ENCODE data around the gene MFAP1.
"Not testable (repeated sequence)": the region's sequence is repeated elsewhere in the genome, so short reads cannot be mapped to it uniquely, and the experiment has no call there.

MFAP1 gene

GRCh38 chr15:43824302-43825246 is at the start of gene MFAP1:
TSS of gene MFAP1 (minus strand) at chr15:43824690. CDS start at chr15:43824569, 121 bp downstream.
- peak; percentile 99 for DNase-seq (ENCODE audit: low spot score)

GRCh38 chr15:43873651-43874050 is 49.2 kb upstream of the MFAP1 start:
- no peak for DNase-seq (ENCODE audit: low spot score)

- DNase-seq (ENCODE audit: low spot score): peak; percentile 88
Measured at GRCh38 chr15:43872416-43873020, 48.0 kb upstream of the MFAP1 start.

GRCh38 chr15:43871835-43872234 is 47.3 kb upstream of the MFAP1 start:
- DNase-seq (ENCODE audit: low spot score): no peak

- no peak for DNase-seq (ENCODE audit: low spot score)
Measured at GRCh38 chr15:43868406-43868805, 43.9 kb upstream of the MFAP1 start.

GRCh38 chr15:43867096-43867495 is 42.6 kb upstream of the MFAP1 start:
- DNase-seq (ENCODE audit: low spot score): no peak

GRCh38 chr15:43866636-43867035 is 42.1 kb upstream of the MFAP1 start:
- DNase-seq (ENCODE audit: low spot score): not testable (repeated sequence)

- no peak for DNase-seq (ENCODE audit: low spot score)
Measured at GRCh38 chr15:43859546-43859945, 35.1 kb upstream of the MFAP1 start.

- peak; percentile 15 for DNase-seq (ENCODE audit: low spot score)
Measured at GRCh38 chr15:43854801-43855200, 30.3 kb upstream of the MFAP1 start.

GRCh38 chr15:43852607-43853006 is 28.1 kb upstream of the MFAP1 start:
- DNase-seq (ENCODE audit: low spot score): no peak

- no peak for DNase-seq (ENCODE audit: low spot score)
Measured at GRCh38 chr15:43851251-43851650, 26.8 kb upstream of the MFAP1 start.

- no peak for DNase-seq (ENCODE audit: low spot score)
Measured at GRCh38 chr15:43845421-43845820, 20.9 kb upstream of the MFAP1 start.

- DNase-seq (ENCODE audit: low spot score): not testable (repeated sequence)
Measured at GRCh38 chr15:43832485-43832884, 8.0 kb upstream of the MFAP1 start.

GRCh38 chr15:43831519-43832052 is 7.1 kb upstream of the MFAP1 start:
- not testable (repeated sequence) for DNase-seq (ENCODE audit: low spot score)

GRCh38 chr15:43830691-43831275 is 6.3 kb upstream of the MFAP1 start:
- not testable (repeated sequence) for DNase-seq (ENCODE audit: low spot score)

GRCh38 chr15:43829951-43830540 is 5.6 kb upstream of the MFAP1 start:
- DNase-seq (ENCODE audit: low spot score): not testable (repeated sequence)

- peak; percentile 18 for DNase-seq (ENCODE audit: low spot score)
Measured at GRCh38 chr15:43828061-43828657, 3.7 kb upstream of the MFAP1 start.

GRCh38 chr15:43826508-43827341 is 2.2 kb upstream of the MFAP1 start, which contains the start of gene WDR76:
TSS of gene WDR76 (plus strand) at chr15:43827002. CDS start at chr15:43827033, 31 bp downstream.
- peak; percentile 87 for DNase-seq (ENCODE audit: low spot score)

- no peak for DNase-seq (ENCODE audit: low spot score)
Measured at GRCh38 chr15:43826029-43826507, 1.6 kb upstream of the MFAP1 start.

GRCh38 chr15:43825305-43825704 is 815 bp upstream of the MFAP1 start:
- not testable (repeated sequence) for DNase-seq (ENCODE audit: low spot score)

Data from AG08395 (cell line).